H1 (cell line): ENCODE measurements around the gene SCN2A. TPM values are rescaled to one million over a fixed set of nuclear protein-coding genes. Genes with fewer than 3 reads are reported as not detected.

ENCODE experiments used
- CTCF ChIA-PET: fragments of 300-600 bp; sonication (Branson Sonifier 250); formaldehyde crosslinking; loops from one replicate; lab custom pipeline; 2021; ENCODE audit not compliant: partially characterized antibody; lab: Charles Lee
- POLR2A ChIA-PET: fragments of 300-600 bp; sonication (Branson Sonifier 250); formaldehyde crosslinking; loops from one replicate; lab custom pipeline; 2021; ENCODE audit warnings: inconsistent platforms; ENCODE audit not compliant: partially characterized antibody; lab: Charles Lee
- DNase-seq, 2 experiments: peaks; one replicate each; pipeline versions ENCODE4 v3.0.0 to v3.0.0-alpha.2; 2010 to 2022; ENCODE audit warnings: low spot score in 2 of 2, low read depth in 1 of 2, mixed read lengths in 1 of 2
- FAIRE-seq: peaks from 2 replicates; lab custom pipeline; 2011; peaks lifted over from hg19 to GRCh38; lab: Jason Lieb, UNC
- H2AFZ ChIP-seq: 2 replicates; pipeline ENCODE4 v1.8.1; 2012; ENCODE audit warnings: low read length, inconsistent platforms
- H2AK5ac ChIP-seq: 2 replicates; pipeline ENCODE4 v1.6.1; 2013; ENCODE audit warnings: low read depth, low read length
- H2BK120ac ChIP-seq: replicated peaks from 2 replicates; pipeline ENCODE3; 2013; ENCODE audit warnings: low read depth, low read length, inconsistent platforms
- H2BK12ac ChIP-seq: 2 replicates; pipeline ENCODE4 v1.6.1; 2013; ENCODE audit warnings: low read depth, low read length
- H2BK15ac ChIP-seq: 2 replicates; pipeline ENCODE4 v1.6.1; 2013; ENCODE audit warnings: low read length
- H2BK20ac ChIP-seq: 2 replicates; pipeline ENCODE4 v1.6.1; 2013; ENCODE audit warnings: low read length
- H2BK5ac ChIP-seq: 2 replicates; pipeline ENCODE4 v1.6.1; 2013; ENCODE audit warnings: low read depth, low read length
- H3K14ac ChIP-seq: 2 replicates; pipeline ENCODE4 v1.6.1; 2013; ENCODE audit warnings: inconsistent platforms; ENCODE audit not compliant: insufficient read length
- H3K18ac ChIP-seq: 2 replicates; pipeline ENCODE4 v1.6.1; 2013; ENCODE audit warnings: low read length; ENCODE audit errors: extremely low read depth
- H3K23ac ChIP-seq: 2 replicates; pipeline ENCODE4 v1.6.1; 2013; ENCODE audit warnings: inconsistent platforms; ENCODE audit not compliant: insufficient read length
- H3K23me2 ChIP-seq: 2 replicates; pipeline ENCODE4 v1.6.1; 2013; ENCODE audit warnings: low read depth, low read length
- H3K27ac ChIP-seq: 2 replicates; pipeline ENCODE4 v1.6.1; 2011; ENCODE audit warnings: low read depth, low read length, inconsistent platforms
- H3K27me3 ChIP-seq, 4 experiments: replicated peaks in 1 of 4; 1 replicate in 1 of 4; 2 replicates in 3 of 4; pipeline versions ENCODE4 v1.6.1 to v1.8.1; 2011 to 2013; ENCODE audit warnings: low read length in 3 of 4, mild to moderate bottlenecking in 3 of 4, inconsistent platforms in 2 of 4, mixed read lengths in 2 of 4, moderate library complexity in 1 of 4; ENCODE audit not compliant: control insufficient read depth in 3 of 4, insufficient read depth in 3 of 4; ENCODE audit errors: extremely low read depth in 1 of 4
- H3K36me3 ChIP-seq, 4 experiments: 2 replicates each; pipeline versions ENCODE4 v1.6.1 to v1.8.1; 2011 to 2013; ENCODE audit warnings: mild to moderate bottlenecking in 4 of 4, low read length in 3 of 4, moderate library complexity in 2 of 4, control low read depth in 1 of 4, inconsistent platforms in 1 of 4; ENCODE audit not compliant: insufficient read depth in 4 of 4, control insufficient read depth in 2 of 4
- H3K4ac ChIP-seq: replicated peaks from 2 replicates; pipeline ENCODE3; 2013; ENCODE audit warnings: low read length, low read depth, mixed read lengths, inconsistent platforms; ENCODE audit not compliant: insufficient read length
- H3K4me1 ChIP-seq, 4 experiments: replicated peaks in 1 of 4; 1 replicate in 1 of 4; 2 replicates in 3 of 4; pipeline versions ENCODE4 v1.6.1 to v1.8.1; 2011 to 2013; ENCODE audit warnings: low read length in 3 of 4, inconsistent platforms in 2 of 4, mixed read lengths in 1 of 4; ENCODE audit not compliant: insufficient read depth in 4 of 4, control insufficient read depth in 3 of 4
- H3K4me2 ChIP-seq, 2 experiments: 2 replicates each; pipeline versions ENCODE4 v1.6.1 to v1.8.1; 2011 to 2013; ENCODE audit warnings: low read depth in 2 of 2, low read length in 2 of 2, control low read depth in 1 of 2, inconsistent platforms in 1 of 2, mild to moderate bottlenecking in 1 of 2; ENCODE audit not compliant: insufficient read depth in 1 of 2
- H3K4me3 ChIP-seq, 4 experiments: fragments of 200-600, 300-600 bp in 1 of 4; sonication (generic), shearing (Covaris generic), sonication (Bioruptor Twin) in 1 of 4; 2 replicates each; pipeline versions ENCODE4 v1.5.1 to v1.8.1; 2011 to 2016; ENCODE audit warnings: low read length in 4 of 4, low read depth in 3 of 4, control low read depth in 2 of 4, inconsistent platforms in 2 of 4, mild to moderate bottlenecking in 2 of 4, mixed read lengths in 1 of 4, moderate library complexity in 1 of 4; ENCODE audit not compliant: insufficient read depth in 2 of 4; ENCODE audit errors: extremely low read depth in 1 of 4
- H3K56ac ChIP-seq: replicated peaks from 2 replicates; pipeline ENCODE3; 2013; ENCODE audit warnings: low read depth, mild to moderate bottlenecking, mixed read lengths, low read length, inconsistent platforms; ENCODE audit not compliant: insufficient read length
- H3K79me1 ChIP-seq: 2 replicates; pipeline ENCODE4 v1.6.1; 2013; ENCODE audit warnings: low read depth, low read length, control low read depth
- H3K79me2 ChIP-seq, 2 experiments: 2 replicates each; pipeline versions ENCODE4 v1.6.1 to v1.8.1; 2012 to 2013; ENCODE audit warnings: low read length in 2 of 2, mild to moderate bottlenecking in 2 of 2, inconsistent platforms in 1 of 2; ENCODE audit not compliant: insufficient read depth in 2 of 2, control insufficient read depth in 1 of 2
- H3K9ac ChIP-seq, 4 experiments: replicated peaks in 1 of 4; 1 replicate in 1 of 4; 2 replicates in 3 of 4; pipeline versions ENCODE4 v1.6.1 to v1.8.1; 2011 to 2013; ENCODE audit warnings: low read depth in 3 of 4, low read length in 3 of 4, control low read depth in 2 of 4, mild to moderate bottlenecking in 2 of 4, moderate library complexity in 2 of 4, inconsistent platforms in 1 of 4; ENCODE audit errors: extremely low read depth in 1 of 4
- H3K9me3 ChIP-seq, 2 experiments: 2 replicates each; pipeline versions ENCODE4 v1.6.1 to v1.8.1; 2012 to 2013; ENCODE audit warnings: mild to moderate bottlenecking in 2 of 2, moderate library complexity in 2 of 2, control low read depth in 1 of 2, inconsistent platforms in 1 of 2, low read depth in 1 of 2, low read length in 1 of 2, mixed read lengths in 1 of 2; ENCODE audit not compliant: insufficient read depth in 2 of 2
- H4K20me1 ChIP-seq, 2 experiments: replicated peaks in 1 of 2; 2 replicates each; pipeline versions ENCODE3 to v1.8.1; 2011 to 2013; ENCODE audit warnings: inconsistent platforms in 2 of 2, low read length in 2 of 2, mild to moderate bottlenecking in 1 of 2; ENCODE audit not compliant: insufficient read depth in 2 of 2, control insufficient read depth in 1 of 2
- H4K5ac ChIP-seq: 2 replicates; pipeline ENCODE4 v1.6.1; 2013; ENCODE audit warnings: low read length, low read depth, mixed read lengths, inconsistent platforms; ENCODE audit not compliant: insufficient read length
- H4K8ac ChIP-seq: 2 replicates; pipeline ENCODE4 v1.8.0; 2013; ENCODE audit warnings: mild to moderate bottlenecking, moderate library complexity, low read length, inconsistent platforms; ENCODE audit not compliant: insufficient read depth; ENCODE audit errors: extremely low read depth
- H4K91ac ChIP-seq: replicated peaks from 2 replicates; pipeline ENCODE3; 2013; ENCODE audit warnings: low read length, mixed read lengths, inconsistent platforms; ENCODE audit not compliant: insufficient read length
- ATF3 ChIP-seq: IDR thresholded peaks from 2 replicates; pipeline ENCODE4 v1.6.1; 2011; ENCODE audit warnings: low read depth, mild to moderate bottlenecking, low read length; ENCODE audit not compliant: insufficient read depth
- BCL11A ChIP-seq, 2 experiments: IDR thresholded peaks; one replicate each; pipeline ENCODE4 v1.6.1; 2011; ENCODE audit warnings: low read depth in 2 of 2, low read length in 2 of 2, mild to moderate bottlenecking in 2 of 2
- BRCA1 ChIP-seq: IDR thresholded peaks from 2 replicates; pipeline ENCODE4 v1.6.1; 2012; ENCODE audit warnings: low read depth, low read length, improper control_type of control experiment
- CBX8 ChIP-seq: fragments of 300-800, 300-1000 bp; sonication (generic); IDR thresholded peaks from 2 replicates; pipeline ENCODE4 v1.7.1; 2016; ENCODE audit warnings: low read depth, low read length, borderline replicate concordance
- CREB1 ChIP-seq: IDR thresholded peaks from 2 replicates; pipeline ENCODE4 v1.6.1; 2012; ENCODE audit warnings: inconsistent platforms
- E2F6 ChIP-seq: IDR thresholded peaks from 2 replicates; pipeline ENCODE4 v1.6.1; 2012; ENCODE audit warnings: inconsistent platforms
- EGR1 ChIP-seq: IDR thresholded peaks from 2 replicates; pipeline ENCODE4 v1.6.1; 2011; ENCODE audit warnings: low read depth, low read length, borderline replicate concordance
- EP300 ChIP-seq, 2 experiments: IDR thresholded peaks; 1 replicate in 1 of 2; 2 replicates in 1 of 2; pipeline ENCODE4 v1.6.1; 2011 to 2012; ENCODE audit warnings: low read depth in 2 of 2, low read length in 2 of 2, mild to moderate bottlenecking in 2 of 2, borderline replicate concordance in 1 of 2, inconsistent platforms in 1 of 2, moderate library complexity in 1 of 2
- GABPA ChIP-seq: IDR thresholded peaks from 2 replicates; pipeline ENCODE4 v1.6.1; 2011; ENCODE audit warnings: mild to moderate bottlenecking, low read length, moderate library complexity, borderline replicate concordance; ENCODE audit not compliant: insufficient read depth
- POLR2A ChIP-seq, 2 experiments: IDR thresholded peaks; 1 replicate in 1 of 2; 2 replicates in 1 of 2; pipeline ENCODE4 v1.6.1; 2011; ENCODE audit warnings: low read depth in 2 of 2, low read length in 2 of 2, mild to moderate bottlenecking in 2 of 2; ENCODE audit errors: control extremely low read depth in 1 of 2
- SIN3A ChIP-seq, 2 experiments: IDR thresholded peaks in 1 of 2; conservative IDR thresholded peaks in 1 of 2; 2 replicates each; pipeline ENCODE4 v1.6.1; 2011 to 2012; ENCODE audit warnings: low read length in 2 of 2, improper control_type of control experiment in 1 of 2, low read depth in 1 of 2, mild to moderate bottlenecking in 1 of 2
- SP4 ChIP-seq: IDR thresholded peaks from 2 replicates; pipeline ENCODE4 v1.6.1; 2012; ENCODE audit warnings: low read length, inconsistent platforms
- TAF1 ChIP-seq: IDR thresholded peaks from 2 replicates; pipeline ENCODE4 v1.6.1; 2011; ENCODE audit warnings: mild to moderate bottlenecking, low read depth, low read length
- TCF12 ChIP-seq: IDR thresholded peaks from 2 replicates; pipeline ENCODE4 v1.6.1; 2011; ENCODE audit warnings: low read depth, mild to moderate bottlenecking, low read length
- WGBS, 2 experiments: shearing (Covaris generic) in 1 of 2; methylation state at CpG; one replicate each; pipeline versions ENCODE4 v1.1.6 to v1.1.7; 2013 to 2015; ENCODE audit warnings: low lambda C conversion rate in 2 of 2, mixed read lengths in 2 of 2, inconsistent platforms in 1 of 2, low coverage in 1 of 2, missing lambda C conversion rate in 1 of 2; ENCODE audit not compliant: insufficient replicate concordance in 2 of 2, insufficient coverage in 1 of 2, insufficient read length in 1 of 2; ENCODE audit errors: extremely low coverage in 1 of 2, missing lambda C conversion rate in 1 of 2; 5-methylcytosine and 5-hydroxymethylcytosine counted together
- polyA plus RNA-seq, 7 experiments: library from polyadenylated mRNA; depleted of rRNA in 3 of 7; stranded (reverse) in 5 of 7; unstranded in 2 of 7; fragments of >200 nt in 5 of 7; fragments of 200-250 nt in 2 of 7; gene quantifications; 1 replicate in 5 of 7; 2 replicates in 1 of 7; 4 replicates in 1 of 7; pipeline versions ENCODE4 v1.2.1 to v1.2.3, GENCODE V29; 2011 to 2013; ENCODE audit warnings: missing spikeins in 2 of 7, mixed read lengths in 2 of 7
- total RNA-seq: library from RNA; stranded (reverse); fragmentation: NEBNext Ultra II Directional; extraction: Animal tissue kit (Norgen Biotek cat#: 25700); gene quantifications from 2 replicates; pipeline ENCODE4 v1.2.1, GENCODE V29; 2021

SCN2A gene
- total and polyA plus RNA-seq, 2 of the 8 experiments (the other 6 are each of a cell fraction or from before 2014, with no cell fraction given), result 0.18 to 1.1 TPM

- no peak overlapping the region for H2BK20ac ChIP-seq
- H3K9me3 ChIP-seq, result no peaks in the 10 kb centered on the region
- H3K9ac ChIP-seq, result no peak overlapping the region
- no peaks in the 10 kb centered on the region for H4K20me1 ChIP-seq
- no peak overlapping the region for H3K18ac ChIP-seq
- H3K23ac ChIP-seq, result no peak overlapping the region
- no peak overlapping the region for H3K56ac ChIP-seq
- H3K23me2 ChIP-seq, result no peaks in the 10 kb centered on the region
- H2AK5ac ChIP-seq, result no peak overlapping the region
- DNase-seq, result no peak
- H3K4ac ChIP-seq, result no peak overlapping the region
- no peak overlapping the region for H4K8ac ChIP-seq
- WGBS, 2 experiments, result 90% methylated on average over 1 of the region's 1 CpG; no CpG with 5 or more reads in 1 of the 2 experiments
- ChIA-PET POLR2A (no interaction called here), CTCF (interaction anchor here (1.8 to 2.4 kb wide), 2 partner anchors 10 to 197 kb away, joined by 5 to 9 read pairs; partner anchors contain the start of gene SCN3A)
- H3K27me3 ChIP-seq, result no peaks in the 10 kb centered on the region
- no peak overlapping the region for H2AFZ ChIP-seq
- no peak overlapping the region for H2BK15ac ChIP-seq
- no peaks in the 10 kb centered on the region for H3K79me1 ChIP-seq
- no peak overlapping the region for H3K4me3 ChIP-seq
- no peak overlapping the region for H4K5ac ChIP-seq
- FAIRE-seq, result no peak
- no peaks in the 10 kb centered on the region for H3K4me1 ChIP-seq
- H3K27ac ChIP-seq, result no peak overlapping the region
- H2BK5ac ChIP-seq, result no peak overlapping the region
- H3K14ac ChIP-seq, result no peak overlapping the region
- no peak overlapping the region for H4K91ac ChIP-seq
- no peaks in the 10 kb centered on the region for H3K36me3 ChIP-seq
- no peak overlapping the region for H3K4me2 ChIP-seq
- H2BK12ac ChIP-seq, result no peak overlapping the region
- no peaks in the 10 kb centered on the region for H3K79me2 ChIP-seq
- no peak overlapping the region for H2BK120ac ChIP-seq
- no peak for TF ChIP-seq POLR2A (IDR thresholded peaks at IDR 0.05; ENCODE audit: control extremely low read depth in 1 of 2, low read depth in 2 of 2, low read length in 2 of 2)
- no peak for TF ChIP-seq ATF3
- no peak for TF ChIP-seq BRCA1
- TF ChIP-seq BCL11A (IDR thresholded peaks at IDR 0.05; ENCODE audit: low read depth in 2 of 2, low read length in 2 of 2), result no peak
- no peak for TF ChIP-seq EGR1
- TF ChIP-seq TAF1, result no peak
- TF ChIP-seq TCF12, result no peak
- no peak for TF ChIP-seq SIN3A (conservative IDR thresholded peaks at IDR 0.05 in 1 of 2, IDR thresholded peaks at IDR 0.05 in 1 of 2; ENCODE audit: low read depth in 1 of 2, low read length in 2 of 2)
- TF ChIP-seq GABPA, result no peak
- TF ChIP-seq CBX8, result no peak
- no peak for TF ChIP-seq E2F6
- no peak for TF ChIP-seq CREB1
- no peak for TF ChIP-seq SP4
- TF ChIP-seq EP300 (IDR thresholded peaks at IDR 0.05; ENCODE audit: borderline replicate concordance in 1 of 2, low read depth in 2 of 2, low read length in 2 of 2), result no peak
These were observed 25.1 kb upstream of the SCN2A start for GRCh38 chr2:165214093-165214492.
